Fibroblast of lung (primary cell): ENCODE measurements around the gene MMP23B. TPM values are rescaled to one million over a fixed set of nuclear protein-coding genes. Genes with fewer than 3 reads are reported as not detected.
"Not testable (repeated sequence)": the region's sequence is repeated elsewhere in the genome, so short reads cannot be mapped to it uniquely, and the experiment has no call there.

Experiments
- DNase-seq, 2 donors: peaks; one replicate each; pipeline versions ENCODE4 v3.0.0 to v3.0.0-alpha.2; 2010; ENCODE audit warnings: low read depth in 2 of 2
- H2AFZ ChIP-seq: 2 replicates; pipeline ENCODE4 v1.5.1; 2012; ENCODE audit warnings: low read length, control low read depth, inconsistent platforms
- H3K27ac ChIP-seq: 2 replicates; pipeline ENCODE4 v1.5.1; 2011; ENCODE audit warnings: low read length, control low read depth; ENCODE audit not compliant: insufficient read depth
- H3K27me3 ChIP-seq: 2 replicates; pipeline ENCODE4 v1.5.1; 2011; ENCODE audit warnings: mild to moderate bottlenecking, low read length; ENCODE audit not compliant: control insufficient read depth, insufficient read depth
- H3K36me3 ChIP-seq: 2 replicates; pipeline ENCODE4 v1.5.1; 2011; ENCODE audit warnings: low read length; ENCODE audit not compliant: control insufficient read depth, insufficient read depth
- H3K4me1 ChIP-seq: 2 replicates; pipeline ENCODE4 v1.5.1; 2011; ENCODE audit warnings: low read length; ENCODE audit not compliant: control insufficient read depth, insufficient read depth; ENCODE audit errors: extremely low read depth
- H3K4me2 ChIP-seq: 2 replicates; pipeline ENCODE4 v1.5.1; 2011; ENCODE audit warnings: low read length, control low read depth; ENCODE audit not compliant: insufficient read depth; ENCODE audit errors: extremely low read depth
- H3K4me3 ChIP-seq, 4 experiments: fragments of 200-600 bp in 1 of 4; sonication (generic) in 1 of 4; replicated peaks in 1 of 4; 2 replicates each; pipeline ENCODE4 v1.5.1; 2011 to 2016; ENCODE audit warnings: low read length in 4 of 4, low read depth in 3 of 4, mild to moderate bottlenecking in 3 of 4, control low read depth in 2 of 4, inconsistent platforms in 1 of 4, mixed read lengths in 1 of 4; ENCODE audit not compliant: insufficient read depth in 1 of 4; ENCODE audit errors: control extremely low read depth in 1 of 4
- H3K79me2 ChIP-seq: 2 replicates; pipeline ENCODE4 v1.5.1; 2012; ENCODE audit warnings: mild to moderate bottlenecking, low read length, inconsistent platforms; ENCODE audit not compliant: control insufficient read depth, insufficient read depth
- H3K9ac ChIP-seq: 2 replicates; pipeline ENCODE4 v1.5.1; 2011; ENCODE audit warnings: mild to moderate bottlenecking, low read length, control low read depth; ENCODE audit not compliant: insufficient read depth
- H3K9me3 ChIP-seq: 2 replicates; pipeline ENCODE4 v1.5.1; 2012; ENCODE audit warnings: low read depth, low read length; ENCODE audit not compliant: control insufficient read depth, insufficient read depth
- H4K20me1 ChIP-seq: 2 replicates; pipeline ENCODE4 v1.5.1; 2011; ENCODE audit warnings: low read length; ENCODE audit not compliant: control insufficient read depth, insufficient read depth; ENCODE audit errors: extremely low read depth
- CTCF ChIP-seq, 2 donors: IDR thresholded peaks in 1 of 2; conservative IDR thresholded peaks in 1 of 2; 1 replicate in 1 of 2; 2 replicates in 1 of 2; pipeline ENCODE4 v1.5.1; 2011 to 2012; ENCODE audit warnings: low read length in 2 of 2, control low read depth in 1 of 2, inconsistent platforms in 1 of 2, low read depth in 1 of 2, mild to moderate bottlenecking in 1 of 2
- EZH2 ChIP-seq: IDR thresholded peaks from 2 replicates; pipeline ENCODE4 v1.5.1; 2012; ENCODE audit warnings: low read length, control low read depth, mild to moderate bottlenecking; ENCODE audit errors: missing control alignments
- polyA plus RNA-seq, 2 donors: library from polyadenylated mRNA; depleted of rRNA in 1 of 2; stranded (reverse) in 1 of 2; unstranded in 1 of 2; fragments of >200 nt; gene quantifications; 2 replicates each; pipeline ENCODE4 v1.2.1, GENCODE V29; 2011 to 2012; ENCODE audit warnings: missing spikeins in 1 of 2
- total RNA-seq: library from RNA; depleted of rRNA; stranded (reverse); fragments of >200 nt; gene quantifications from 2 replicates; pipeline ENCODE4 v1.2.1, GENCODE V29; 2014

Gene MMP23B
- total and polyA plus RNA-seq, 2 donors (not counting 1 experiment from before 2014, with no cell fraction given), result 0.89 to 4.6 TPM

- peaks cover 6% of the 10 kb centered on the region for H3K36me3 ChIP-seq
- H2AFZ ChIP-seq, result no peak overlapping the region
- no peaks in the 10 kb centered on the region for H3K9me3 ChIP-seq
- no peak overlapping the region for H3K4me3 ChIP-seq
- H3K4me1 ChIP-seq, result no peaks in the 10 kb centered on the region
- no peak for TF ChIP-seq EZH2
- TF ChIP-seq CTCF (conservative IDR thresholded peaks at IDR 0.05 in 1 of 2, IDR thresholded peaks at IDR 0.05 in 1 of 2; ENCODE audit: low read depth in 1 of 2, low read length in 2 of 2), result no peak
- no peaks in the 10 kb centered on the region for H3K79me2 ChIP-seq
- peaks cover 6% of the 10 kb centered on the region for H3K27me3 ChIP-seq
- H3K4me2 ChIP-seq, result no peak overlapping the region
- no peak for DNase-seq
- H4K20me1 ChIP-seq, result no peaks in the 10 kb centered on the region
- H3K9ac ChIP-seq, result no peak overlapping the region
- H3K27ac ChIP-seq, result no peak overlapping the region
Observed at GRCh38 chr1:1629430-1630190, 2.4 kb upstream of the MMP23B start.

GRCh38 chr1:1630191-1630964, 1.6 kb upstream of the MMP23B start:
- peak; percentile 61 to 81 for DNase-seq
- Histone ChIP-seq H3K9ac (no peak overlapping the region), H3K9me3 (no peaks in the 10 kb centered on the region), H3K36me3 (peaks cover 6% of the 10 kb centered on the region), H3K27me3 (peaks cover 6% of the 10 kb centered on the region), H3K27ac (no peak overlapping the region), H3K4me2 (no peak overlapping the region), H3K4me3 (no peak overlapping the region), H3K4me1 (no peaks in the 10 kb centered on the region), H3K79me2 (no peaks in the 10 kb centered on the region), H2AFZ (no peak overlapping the region), H4K20me1 (no peaks in the 10 kb centered on the region)
- TF ChIP-seq CTCF (conservative IDR thresholded peaks at IDR 0.05 in 1 of 2, IDR thresholded peaks at IDR 0.05 in 1 of 2; ENCODE audit: low read depth in 1 of 2, low read length in 2 of 2) (no peak), EZH2 (peak; percentile 24)

- Histone ChIP-seq H3K36me3 (peaks cover 6% of the 10 kb centered on the region), H3K4me2 (no peak overlapping the region), H3K9ac (no peak overlapping the region), H3K79me2 (no peaks in the 10 kb centered on the region), H3K4me1 (no peaks in the 10 kb centered on the region), H3K27me3 (peaks cover 6% of the 10 kb centered on the region), H3K9me3 (no peaks in the 10 kb centered on the region), H4K20me1 (no peaks in the 10 kb centered on the region), H2AFZ (no peak overlapping the region), H3K27ac (no peak overlapping the region), H3K4me3 (peak overlapping the region in 2 of 4 experiments; percentile 1 to 38)
- TF ChIP-seq EZH2 (no peak), CTCF (conservative IDR thresholded peaks at IDR 0.05 in 1 of 2, IDR thresholded peaks at IDR 0.05 in 1 of 2; ENCODE audit: low read depth in 1 of 2, low read length in 2 of 2) (no peak)
- DNase-seq, result peak; percentile 36 to 71
Observed at GRCh38 chr1:1630965-1631781, 800 bp upstream of the MMP23B start.

- H4K20me1 ChIP-seq, result not testable (repeated sequence)
Observed at GRCh38 chr1:1633409-1633808, 1.4 kb downstream of the MMP23B start.

More at GRCh38 chr1:1633409-1633808, 1.4 kb downstream of the MMP23B start:
- not testable (repeated sequence) for H3K27me3 ChIP-seq, DNase-seq, H3K36me3 ChIP-seq, H3K9ac ChIP-seq, H3K79me2 ChIP-seq, H3K9me3 ChIP-seq, H3K27ac ChIP-seq, H2AFZ ChIP-seq, H3K4me3 ChIP-seq, H3K4me2 ChIP-seq, H3K4me1 ChIP-seq
